NCI-H2107 (cell line): ENCODE results near the gene MICALL2.

Source experiments
- DNase-seq: peaks from one replicate; lab custom pipeline; 2025; lab: John Stamatoyannopoulos, UW

Gene MICALL2

GRCh38 chr7:1493129-1493528, 33.9 kb upstream of the MICALL2 start:
- DNase-seq, result no peak

- no peak for DNase-seq
Measured at GRCh38 chr7:1492640-1493039, 33.4 kb upstream of the MICALL2 start.

DNA sequence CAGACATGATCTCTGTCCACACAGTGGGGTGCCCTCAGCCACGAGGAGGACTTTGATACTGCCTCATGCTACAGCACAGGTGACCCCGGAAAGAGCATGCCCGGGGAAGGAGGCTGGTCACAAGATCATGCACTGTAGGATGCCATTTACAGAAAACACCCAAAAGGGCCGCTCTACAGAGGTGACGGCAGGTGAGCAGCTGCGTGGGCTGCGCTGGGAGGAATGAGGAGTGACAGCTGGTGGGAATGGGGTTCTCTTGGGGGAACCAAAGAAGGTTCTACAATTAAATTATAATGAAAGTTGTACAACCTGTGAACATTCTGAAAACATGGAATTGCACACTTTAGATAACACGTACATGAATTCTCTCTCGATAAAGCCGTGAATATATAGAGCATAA, 33.0 kb upstream of the MICALL2 start:
- DNase-seq, result no peak

DNA sequence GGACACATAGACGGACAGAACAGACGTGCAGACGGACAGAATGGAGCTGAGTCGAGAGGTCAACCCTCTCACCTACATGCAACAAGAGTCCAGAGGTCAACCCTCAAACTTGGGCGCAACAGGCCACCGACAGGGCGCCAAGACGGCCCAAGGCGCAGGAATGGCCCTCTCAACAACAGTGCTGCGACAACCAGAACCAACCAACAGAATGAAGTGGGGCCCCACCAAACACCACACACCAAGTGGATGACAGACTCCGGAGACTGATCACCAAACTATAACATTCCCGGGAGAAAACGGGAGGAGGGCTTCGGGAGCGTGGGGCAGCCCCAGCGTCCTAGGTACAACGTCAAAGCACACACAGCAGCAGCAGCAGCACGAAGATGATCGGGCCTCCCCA, 31.6 kb upstream of the MICALL2 start:
- no peak for DNase-seq

DNA sequence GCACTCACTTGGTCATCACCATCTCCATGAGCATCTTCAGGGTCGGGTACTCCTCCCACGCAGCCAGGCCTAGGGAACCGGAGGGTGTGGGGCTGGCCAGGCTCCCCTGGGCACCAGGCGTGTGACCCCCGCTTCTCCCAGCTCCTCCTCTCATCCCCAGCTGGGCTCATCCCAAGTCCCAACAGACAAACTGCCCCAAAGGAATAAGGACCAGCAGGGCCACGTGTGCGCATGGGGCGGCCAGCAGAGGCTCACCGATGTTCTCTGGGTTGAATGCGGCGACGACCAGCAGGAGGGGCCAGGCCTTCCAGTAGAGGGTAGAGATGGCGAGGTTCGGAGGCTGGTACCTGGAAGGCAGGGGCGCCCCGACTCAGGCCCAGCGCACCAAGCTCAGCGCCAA, 30.1 kb upstream of the MICALL2 start:
- no peak for DNase-seq

DNA sequence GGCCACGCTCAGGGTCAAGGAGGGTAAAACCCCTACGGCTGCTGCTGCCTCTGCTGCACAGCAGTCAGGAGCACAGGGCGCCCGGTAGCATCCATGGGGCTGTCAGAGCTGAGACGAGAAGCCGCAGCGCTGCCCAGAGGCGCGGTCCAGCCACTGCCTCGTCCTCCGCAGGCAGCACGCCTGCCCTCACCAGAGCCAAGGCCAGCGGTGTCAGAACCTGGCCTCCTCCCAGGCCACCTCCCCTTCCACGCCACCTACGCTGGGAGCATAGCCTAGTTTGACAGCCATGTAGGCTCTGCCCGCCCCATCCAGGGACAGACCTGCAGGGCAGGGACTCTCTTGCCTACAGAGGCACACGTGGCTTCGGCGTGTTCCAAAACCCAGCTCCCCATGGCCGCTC, 28.7 kb upstream of the MICALL2 start:
- no peak for DNase-seq

GRCh38 chr7:1487466-1487865, 28.2 kb upstream of the MICALL2 start:
- DNase-seq, result no peak

- no peak for DNase-seq
Measured at GRCh38 chr7:1486571-1486970, 27.3 kb upstream of the MICALL2 start.

GRCh38 chr7:1485156-1485555, 25.9 kb upstream of the MICALL2 start:
- no peak for DNase-seq

- DNase-seq, result no peak
Measured at GRCh38 chr7:1484569-1484968, 25.3 kb upstream of the MICALL2 start.

DNA sequence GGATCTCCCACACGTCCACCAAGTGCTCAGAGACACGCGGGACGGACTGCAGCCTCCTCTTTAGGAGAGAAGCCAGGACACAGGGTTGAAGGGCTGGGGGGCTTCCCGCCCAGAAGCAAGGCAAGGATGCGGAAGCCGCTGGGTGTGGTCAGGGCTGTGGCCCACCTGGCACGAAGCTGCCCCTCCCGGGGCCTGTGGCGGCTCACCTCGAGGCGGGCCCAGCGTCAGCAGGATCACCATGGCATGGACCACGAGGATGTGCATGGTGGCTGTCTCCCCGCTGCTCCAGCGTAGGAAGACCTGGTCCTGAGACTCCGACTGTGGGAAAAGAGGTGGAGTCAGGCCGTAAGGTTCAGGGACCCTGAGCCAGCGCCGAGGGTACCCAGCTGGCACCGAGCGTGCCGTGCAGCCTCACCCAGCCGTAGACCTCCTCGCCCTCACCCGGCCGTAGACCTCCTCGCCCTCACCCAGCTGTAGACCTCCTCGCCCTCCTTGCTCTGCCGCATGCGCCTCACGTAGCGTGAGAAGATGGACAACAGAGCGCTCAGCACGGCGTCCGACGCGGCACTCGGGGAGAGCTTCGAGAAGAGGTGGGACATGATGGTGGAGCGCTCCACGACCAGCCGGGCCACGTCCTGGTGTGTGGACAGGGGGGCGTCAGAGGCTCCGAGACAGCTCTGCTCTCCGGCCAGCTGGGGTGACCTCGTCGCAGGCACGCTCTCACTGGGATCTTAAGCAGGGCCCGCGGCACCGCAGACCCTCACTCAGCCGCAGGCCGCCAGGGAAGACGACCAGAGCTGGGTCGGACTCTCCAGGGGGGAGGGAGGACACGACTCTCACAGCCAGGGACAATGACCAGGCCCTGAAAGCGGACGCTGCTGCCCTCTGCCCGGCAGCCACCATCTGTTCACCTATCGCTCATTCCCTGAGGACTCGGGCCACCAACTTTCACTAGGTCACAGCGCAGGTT, 24.6 kb upstream of the MICALL2 start:
- no peak for DNase-seq

GRCh38 chr7:1483079-1483478, 23.8 kb upstream of the MICALL2 start:
- no peak for DNase-seq

DNA sequence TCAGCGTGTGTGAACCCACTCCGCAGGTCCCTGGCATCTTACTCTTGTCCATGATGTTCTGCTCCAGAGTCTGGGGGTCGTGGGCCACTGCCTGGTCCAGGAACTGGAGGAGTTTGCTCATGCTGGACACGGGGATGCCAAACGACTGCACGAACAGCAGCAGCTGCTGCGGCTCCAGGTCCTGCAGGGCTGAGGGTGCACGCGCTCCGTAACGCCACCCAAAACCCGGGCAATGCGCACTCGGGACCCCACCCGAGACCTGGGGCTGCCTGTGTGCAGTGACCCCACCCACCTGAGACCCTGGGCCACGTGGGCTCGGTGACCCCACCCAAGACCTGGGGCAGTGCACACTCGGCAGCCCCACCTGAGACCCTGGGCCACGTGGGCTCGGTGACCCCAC, 22.0 kb upstream of the MICALL2 start:
- no peak for DNase-seq

- no peak for DNase-seq
Measured at GRCh38 chr7:1480670-1481069, 21.4 kb upstream of the MICALL2 start.

DNA sequence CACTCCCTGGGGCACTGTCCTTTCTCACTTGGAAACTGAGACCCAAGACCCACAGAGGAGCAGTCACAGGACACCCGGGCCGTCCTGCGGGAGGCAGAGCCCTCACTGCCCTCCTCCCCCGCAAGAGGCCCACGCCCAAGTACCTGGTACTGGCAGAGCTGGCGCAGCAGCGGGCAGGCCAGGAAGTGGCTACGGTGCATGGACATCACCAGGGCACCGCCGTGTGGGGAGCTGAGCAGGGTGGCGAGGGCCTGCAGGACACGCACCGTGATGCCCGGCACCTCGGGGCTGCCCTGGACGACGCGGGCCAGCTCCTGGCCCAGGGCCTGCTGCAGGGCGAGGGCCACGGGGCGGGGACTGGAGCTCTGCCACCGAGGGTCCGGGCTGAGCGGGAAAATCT, 20.0 kb upstream of the MICALL2 start:
- no peak for DNase-seq

DNA sequence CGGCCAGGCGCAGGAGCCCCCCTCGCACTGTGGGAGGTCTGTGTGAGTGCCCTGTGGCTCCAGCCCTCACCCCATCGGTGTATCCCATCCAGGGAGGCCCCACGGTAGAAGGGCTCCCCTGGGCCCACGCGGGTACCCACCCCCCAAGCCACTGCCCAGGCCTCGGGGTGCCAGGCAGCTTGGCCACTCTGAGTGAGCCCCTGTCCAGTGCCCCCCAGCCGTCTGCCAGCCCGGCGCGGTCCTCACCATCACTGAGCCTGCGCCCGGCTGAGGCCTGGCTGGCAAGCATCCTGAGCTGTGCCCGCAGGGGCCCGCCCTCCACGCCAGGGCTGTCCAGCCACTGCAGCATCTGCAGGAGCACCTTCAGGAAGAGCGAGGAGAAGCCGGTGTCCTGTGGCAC, 19.2 kb upstream of the MICALL2 start:
- DNase-seq, result no peak

DNA sequence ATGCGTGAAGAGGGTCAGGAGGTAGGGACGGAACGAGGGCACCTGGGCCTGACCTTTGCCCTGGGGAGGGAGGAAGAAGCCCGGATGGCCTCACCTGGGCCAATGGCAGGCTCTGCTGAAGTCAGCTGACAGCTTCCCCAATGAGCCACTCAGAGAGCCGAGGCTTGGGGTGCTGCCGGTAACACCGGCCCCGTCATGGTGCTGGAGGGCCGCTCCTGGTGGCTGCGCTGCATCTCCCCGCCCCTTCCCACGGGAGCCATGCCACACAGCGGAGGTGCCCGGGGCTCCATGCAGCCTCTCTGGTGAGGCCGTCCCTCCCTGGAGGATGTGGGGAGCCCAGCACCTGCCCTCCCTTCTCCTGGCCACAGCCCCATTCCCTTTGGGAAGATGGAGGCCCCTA, 17.6 kb upstream of the MICALL2 start:
- DNase-seq, result no peak

- DNase-seq, result no peak
Measured at GRCh38 chr7:1475991-1476390, 16.7 kb upstream of the MICALL2 start.

- DNase-seq, result no peak
Measured at GRCh38 chr7:1475393-1475792, 16.1 kb upstream of the MICALL2 start.

GRCh38 chr7:1474736-1475135, 15.5 kb upstream of the MICALL2 start:
- no peak for DNase-seq

GRCh38 chr7:1473864-1474512, 14.7 kb upstream of the MICALL2 start:
- DNase-seq, result peak; percentile 81

GRCh38 chr7:1470901-1471300, 11.6 kb upstream of the MICALL2 start:
- no peak for DNase-seq

- DNase-seq, result no peak
Measured at GRCh38 chr7:1468643-1469298, 9.5 kb upstream of the MICALL2 start.
